GM12872 (cell line): ENCODE data around the gene FYB1.

Experiments
- CTCF ChIP-seq: IDR thresholded peaks from 3 replicates; pipeline ENCODE4 v1.5.1; 2011; ENCODE audit warnings: low read depth, mild to moderate bottlenecking, low read length, moderate library complexity; ENCODE audit not compliant: insufficient read depth

FYB1 gene

GRCh38 chr5:39201781-39202596, 17.4 kb downstream of the FYB1 start:
- no peak for TF ChIP-seq CTCF

- no peak for TF ChIP-seq CTCF
Measured at GRCh38 chr5:39201160-39201780, 18.1 kb downstream of the FYB1 start.

- no peak for TF ChIP-seq CTCF
Measured at GRCh38 chr5:39200081-39200480, 19.3 kb downstream of the FYB1 start.

- TF ChIP-seq CTCF: no peak
Measured at GRCh38 chr5:39199335-39199734, 20.0 kb downstream of the FYB1 start.

- no peak for TF ChIP-seq CTCF
Measured at GRCh38 chr5:39198127-39198526, 21.2 kb downstream of the FYB1 start.

- TF ChIP-seq CTCF: no peak
Measured at GRCh38 chr5:39197556-39197955, 21.8 kb downstream of the FYB1 start.

GRCh38 chr5:39195198-39195826, 24.1 kb downstream of the FYB1 start:
- no peak for TF ChIP-seq CTCF
